Activated gamma-delta T cell treated with anti-CD3 and anti-CD28 coated beads, Interleukin-2, amount 50 U/mL, for 16 hours (primary cell): Measurements from ENCODE around the gene SMAD1.
"Not testable (repeated sequence)": the region's sequence is repeated elsewhere in the genome, so short reads cannot be mapped to it uniquely, and the experiment has no call there.

ENCODE experiments used
- DNase-seq: peaks from one replicate; pipeline ENCODE4 v3.0.0-alpha.2; 2020; ENCODE audit warnings: low read depth

Gene SMAD1

GRCh38 chr4:145564540-145564939 is 82.9 kb downstream of the SMAD1 start:
- DNase-seq, result no peak

GRCh38 chr4:145565328-145565727 is 83.7 kb downstream of the SMAD1 start:
- no peak for DNase-seq

- no peak for DNase-seq
These were observed 84.5 kb downstream of the SMAD1 start for GRCh38 chr4:145566086-145566708.

GRCh38 chr4:145566768-145567167 is 85.1 kb downstream of the SMAD1 start:
- DNase-seq, result no peak

GRCh38 chr4:145567516-145567915 is 85.9 kb downstream of the SMAD1 start:
- no peak for DNase-seq

- DNase-seq, result not testable (repeated sequence)
These were observed 92.9 kb downstream of the SMAD1 start for GRCh38 chr4:145574546-145574945.

GRCh38 chr4:145580906-145581305 is 99.3 kb downstream of the SMAD1 start:
- DNase-seq, result no peak

- no peak for DNase-seq
These were observed 101.8 kb downstream of the SMAD1 start for GRCh38 chr4:145583191-145584055.

GRCh38 chr4:145587088-145587754 is 105.6 kb downstream of the SMAD1 start:
- no peak for DNase-seq

GRCh38 chr4:145589381-145589780 is 107.7 kb downstream of the SMAD1 start:
- not testable (repeated sequence) for DNase-seq

GRCh38 chr4:145589916-145590702 is 108.5 kb downstream of the SMAD1 start:
- DNase-seq, result no peak

GRCh38 chr4:145602129-145602760 is 120.6 kb downstream of the SMAD1 start:
- no peak for DNase-seq

GRCh38 chr4:145605941-145606340 is 124.3 kb downstream of the SMAD1 start:
- DNase-seq, result no peak
